Erythroblast (primary cell): ENCODE data around the gene NRL.

Experiments used
- GATA1 ChIP-seq: IDR thresholded peaks from 2 replicates; pipeline ENCODE4 v1.6.1; 2011; ENCODE audit warnings: low read depth, mild to moderate bottlenecking, control low read depth, low read length, moderate library complexity
- POLR2A ChIP-seq: IDR thresholded peaks from 2 replicates; pipeline ENCODE4 v1.6.1; 2011; ENCODE audit warnings: mild to moderate bottlenecking, low read length

DNA sequence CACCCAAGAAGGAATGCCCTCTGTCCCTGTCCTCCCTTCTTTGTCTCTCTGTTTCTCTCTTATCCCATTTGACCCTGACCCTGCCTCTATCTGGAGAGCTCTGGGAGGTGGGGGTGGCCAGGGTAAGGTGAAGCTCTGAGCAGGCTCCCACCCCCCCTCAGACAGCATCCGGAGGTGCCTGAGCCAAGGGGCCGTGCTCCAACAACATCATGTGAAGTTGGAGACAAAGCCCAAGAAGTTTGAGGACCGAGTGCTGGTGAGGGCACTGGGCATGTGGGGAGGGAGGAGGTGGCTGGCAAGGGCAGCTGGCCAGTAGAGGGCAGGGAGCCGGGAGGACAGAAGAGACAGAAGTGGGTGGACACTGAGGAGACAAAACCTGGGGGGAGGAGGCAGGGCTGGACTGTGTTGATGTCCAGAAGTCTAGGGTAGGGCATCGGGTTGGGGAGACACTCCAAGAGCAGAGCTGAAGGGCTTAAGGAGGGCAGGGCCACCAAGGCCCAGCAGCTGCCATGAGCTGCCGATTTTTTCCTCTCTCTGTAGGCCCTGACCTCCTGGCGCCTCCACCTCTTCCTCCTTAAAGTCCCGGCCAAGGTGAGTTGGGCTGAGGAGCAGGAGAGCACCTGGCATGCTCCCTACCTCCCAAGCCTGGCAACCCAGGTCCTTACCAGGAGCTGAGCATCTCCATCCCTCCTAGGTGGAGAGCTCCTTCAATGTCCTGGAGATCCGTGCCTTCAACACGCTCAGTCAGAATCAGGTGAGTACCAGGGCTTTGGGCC lies 61.0 kb downstream of the NRL start:
- TF ChIP-seq POLR2A = no peak
- TF ChIP-seq GATA1 = no peak
